Motor neuron (in vitro differentiated cells): ENCODE results near the gene DNAAF5. TPM values are rescaled to one million over a fixed set of nuclear protein-coding genes. Genes with fewer than 3 reads are reported as not detected.

Experiments used
- ATAC-seq, 8 experiments: fragments of 200-7000 bp; cut with Tn5 transposase; replicated peaks in 6 of 8; 2 replicates each; pipeline ENCODE4 v1.8.0; 2021; ENCODE audit warnings: mild to moderate bottlenecking in 8 of 8, moderate library complexity in 8 of 8
- H3K27ac ChIP-seq, 2 donors: fragments of 250-450 bp; sonication (Bioruptor Pico); 2 replicates each; pipeline ENCODE4 v1.9.0; 2021; ENCODE audit warnings: antibody characterized with exemption in 2 of 2, mild to moderate bottlenecking in 2 of 2, moderate library complexity in 1 of 2
- H3K4me1 ChIP-seq, 2 donors: fragments of 250-450 bp; sonication (Bioruptor Pico); replicated peaks in 1 of 2; 2 replicates each; pipeline ENCODE4 v1.6.1; 2021; ENCODE audit warnings: antibody characterized with exemption in 2 of 2, mild to moderate bottlenecking in 2 of 2, moderate library complexity in 1 of 2
- H3K4me3 ChIP-seq, 5 donors: fragments of 250-450 bp; sonication (Bioruptor Pico); 2 replicates each; pipeline ENCODE4 v1.9.0; 2021; ENCODE audit warnings: antibody characterized with exemption in 5 of 5, mild to moderate bottlenecking in 5 of 5, moderate library complexity in 4 of 5
- WGBS, 10 experiments: fragments of 450-650 bp; shearing (Covaris generic); methylation state at CpG; one replicate each; pipeline ENCODE4 v1.0.0; 2022; 5-methylcytosine and 5-hydroxymethylcytosine counted together
- in situ Hi-C, 9 experiments: fragments of 400-800 bp; cut with MboI; loops; one replicate each; pipeline ENCODE4 v1.15.0; 2021; ENCODE audit warnings: low sequenced_read_pairs in 9 of 9, low pct_unique_long_range_greater_than_20kb in 2 of 9; ENCODE audit not compliant: unreplicated experiment in 9 of 9
- total RNA-seq, 8 experiments: library from RNA; unstranded; fragments of 300-600 nt; gene quantifications; 2 replicates each; pipeline versions ENCODE4 v1.2.3 to v1.2.4, GENCODE V29; 2022

DNAAF5 gene
- total RNA-seq, 8 experiments from 2014 or later = 6.7 to 45.1 (median 14.5) TPM

GRCh38 chr7:727104-727805 lies 756 bp downstream of the DNAAF5 start, which contains the start of gene PRKAR1B:
Gene PRKAR1B, minus strand, starts transcription at chr7:727281. Its CDS starts 15,776 bp downstream, at chr7:711505.
- H3K27ac ChIP-seq = peak within 1 kb of the TSS; percentile 69 to 90
- H3K4me1 ChIP-seq = peaks cover 5 to 14% of the 10 kb centered on the region in 2 donors
- in situ Hi-C loops = no loop called here
- WGBS, 10 experiments = 0% methylated on average over 7 of the region's 66 CpGs; no CpG with 5 or more reads in 9 of the 10 experiments
- peak; percentile 42 to 72 (median 59) for ATAC-seq
- peak within 1 kb of the TSS; percentile 66 to 100 (median 77) for H3K4me3 ChIP-seq

GRCh38 chr7:727806-728460 lies 1.4 kb downstream of the DNAAF5 start:
- ATAC-seq = no peak
- in situ Hi-C loops = no loop called here
- Histone ChIP-seq H3K4me3 (peak overlapping the region; percentile 66 to 100 (median 77)), H3K27ac (no peak overlapping the region), H3K4me1 (peaks cover 5 to 14% of the 10 kb centered on the region in 2 donors)
- 0 to 20% (median 13%) methylated on average over 1 to 13 of the region's 21 CpGs; no CpG with 5 or more reads in 3 of the 10 experiments for WGBS, 10 experiments

- H3K27ac ChIP-seq = no peak overlapping the region
- no peak for ATAC-seq
- H3K4me1 ChIP-seq = peaks cover 5 to 14% of the 10 kb centered on the region in 2 donors
- H3K4me3 ChIP-seq = no peak overlapping the region
- in situ Hi-C loops = no loop called here
- 63 to 100% (median 82%) methylated on average over 1 to 3 of the region's 9 CpGs; no CpG with 5 or more reads in 6 of the 10 experiments for WGBS, 10 experiments
Observed at GRCh38 chr7:728602-729001, 2.1 kb downstream of the DNAAF5 start.

- WGBS, 10 experiments = 80 to 100% (median 91%) methylated on average over 1 to 10 of the region's 29 CpGs; no CpG with 5 or more reads in 1 of the 10 experiments
Observed at GRCh38 chr7:729140-730000, 2.9 kb downstream of the DNAAF5 start.

GRCh38 chr7:730501-731439 lies 4.3 kb downstream of the DNAAF5 start:
- 60 to 100% (median 86%) methylated on average over 1 to 12 of the region's 23 CpGs; no CpG with 5 or more reads in 2 of the 10 experiments for WGBS, 10 experiments
- peaks cover under 1 to 10% of the 10 kb centered on the region in 2 donors for H3K4me1 ChIP-seq
- in situ Hi-C loops = no loop called here

More at GRCh38 chr7:729140-730000, 2.9 kb downstream of the DNAAF5 start:
- in situ Hi-C loops = no loop called here
- Histone ChIP-seq H3K4me1 (peaks cover 5 to 14% of the 10 kb centered on the region in 2 donors), H3K4me3 (no peak overlapping the region), H3K27ac (no peak overlapping the region)
- ATAC-seq = no peak

GRCh38 chr7:731440-732085 lies 5.1 kb downstream of the DNAAF5 start:
- Histone ChIP-seq H3K4me1 (peaks cover 0 to 9% of the 10 kb centered on the region in 2 donors), H3K27ac (no peak overlapping the region), H3K4me3 (no peak overlapping the region)
- in situ Hi-C loops = no loop called here
- WGBS, 10 experiments = 89 to 100% (median 94%) methylated on average over 2 to 15 of the region's 17 CpGs; no CpG with 5 or more reads in 2 of the 10 experiments
- ATAC-seq = no peak

More at GRCh38 chr7:730501-731439, 4.3 kb downstream of the DNAAF5 start:
- Histone ChIP-seq H3K27ac (no peak overlapping the region), H3K4me3 (no peak overlapping the region)
- no peak for ATAC-seq

GRCh38 chr7:732094-732541 lies 5.6 kb downstream of the DNAAF5 start:
- in situ Hi-C loops = no loop called here
- no peak overlapping the region for H3K4me3 ChIP-seq
- peaks cover 0 to 9% of the 10 kb centered on the region in 2 donors for H3K4me1 ChIP-seq
- WGBS, 10 experiments = 33 to 92% (median 64%) methylated on average over 1 to 9 of the region's 17 CpGs; no CpG with 5 or more reads in 4 of the 10 experiments
- ATAC-seq = peak in 5 of 8 experiments; percentile 45 to 60 (median 50)
- H3K27ac ChIP-seq = no peak overlapping the region

- 92 to 100% (median 100%) methylated on average over 2 of the region's 3 CpGs; no CpG with 5 or more reads in 6 of the 10 experiments for WGBS, 10 experiments
- H3K4me3 ChIP-seq = no peak overlapping the region
Observed at GRCh38 chr7:732556-732955, 6.1 kb downstream of the DNAAF5 start.

GRCh38 chr7:734214-734613 lies 7.7 kb downstream of the DNAAF5 start:
- ATAC-seq = no peak
- no peak overlapping the region for H3K27ac ChIP-seq
- 67 to 100% (median 88%) methylated on average over 2 to 4 of the region's 4 CpGs; no CpG with 5 or more reads in 1 of the 10 experiments for WGBS, 10 experiments
- H3K4me1 ChIP-seq = no peaks in the 10 kb centered on the region
- H3K4me3 ChIP-seq = no peak overlapping the region
- in situ Hi-C loops = no loop called here

More at GRCh38 chr7:732556-732955, 6.1 kb downstream of the DNAAF5 start:
- ATAC-seq = no peak
- peaks cover 0 to 9% of the 10 kb centered on the region in 2 donors for H3K4me1 ChIP-seq
- H3K27ac ChIP-seq = no peak overlapping the region
- in situ Hi-C loops = no loop called here

- no peak overlapping the region for H3K27ac ChIP-seq
Observed at GRCh38 chr7:734808-735207, 8.3 kb downstream of the DNAAF5 start.

GRCh38 chr7:738241-738640 lies 11.7 kb downstream of the DNAAF5 start:
- 67 to 100% (median 88%) methylated on average over 1 to 5 of the region's 5 CpGs for WGBS, 10 experiments
- in situ Hi-C loops = no loop called here
- ATAC-seq = peak in 1 of 8 experiments; percentile 22
- Histone ChIP-seq H3K27ac (no peak overlapping the region), H3K4me3 (no peak overlapping the region), H3K4me1 (no peaks in the 10 kb centered on the region)

More at GRCh38 chr7:734808-735207, 8.3 kb downstream of the DNAAF5 start:
- ATAC-seq = no peak
- in situ Hi-C loops = no loop called here
- no peak overlapping the region for H3K4me3 ChIP-seq
- H3K4me1 ChIP-seq = no peaks in the 10 kb centered on the region
- 80 to 100% (median 100%) methylated on average over 1 to 10 of the region's 11 CpGs; no CpG with 5 or more reads in 2 of the 10 experiments for WGBS, 10 experiments
